Neural progenitor cell (in vitro differentiated cells): ENCODE results near the gene CFAP61.

Source experiments
- CTCF ChIP-seq: fragments of 200-600 bp; sonication (generic); IDR thresholded peaks from 2 replicates; pipeline ENCODE4 v1.5.1; 2017; ENCODE audit warnings: antibody characterized with exemption, mild to moderate bottlenecking
- EZH2 ChIP-seq: fragments of 200-600 bp; sonication (generic); IDR thresholded peaks from 2 replicates; pipeline ENCODE4 v1.6.1; 2017; ENCODE audit warnings: antibody characterized with exemption, mild to moderate bottlenecking, moderate library complexity

GRCh38 chr20:20273286-20273685 lies 221.0 kb downstream of the CFAP61 start:
- TF ChIP-seq EZH2 (no peak), CTCF (no peak)
